A673 (cell line): ENCODE results near the gene COL13A1. TPM values are rescaled to one million over a fixed set of nuclear protein-coding genes. Genes with fewer than 3 reads are reported as not detected.

Source experiments
- BruUV-seq: library from RNA; stranded (reverse); fragments of 400-500 nt; replicated peaks from 2 replicates; lab custom pipeline; 2021; lab: Mats Ljungman, UMichigan
- CTCF ChIA-PET: fragments of 300-600 bp; sonication (Branson Sonifier 250); formaldehyde crosslinking; loops from one replicate; lab custom pipeline; 2022; ENCODE audit warnings: antibody characterized with exemption; lab: Charles Lee
- POLR2A ChIA-PET: fragments of 300-600 bp; sonication (Branson Sonifier 250); formaldehyde crosslinking; loops from one replicate; lab custom pipeline; 2022; ENCODE audit warnings: antibody characterized with exemption; ENCODE audit not compliant: low non-redundant PET; lab: Charles Lee
- DNase-seq: peaks from one replicate; pipeline ENCODE4 v3.0.0-alpha.2; 2015; ENCODE audit warnings: low spot score
- H3K27ac ChIP-seq: fragments of 200-600 bp; sonication (generic); 2 replicates; pipeline ENCODE4 v1.5.1; 2016; ENCODE audit warnings: mixed run types, low read depth, mild to moderate bottlenecking, mixed read lengths, antibody characterized with exemption, low read length; ENCODE audit not compliant: poor library complexity, severe bottlenecking
- H3K27me3 ChIP-seq: fragments of 200-600 bp; sonication (generic); replicated peaks from 2 replicates; pipeline ENCODE4 v1.6.1; 2017; ENCODE audit warnings: mixed run types, low read depth, mild to moderate bottlenecking, mixed read lengths, antibody characterized with exemption, low read length; ENCODE audit not compliant: insufficient read depth, poor library complexity
- H3K36me3 ChIP-seq: fragments of 200-600 bp; sonication (generic); 2 replicates; pipeline ENCODE4 v1.6.1; 2016; ENCODE audit warnings: mixed run types, mild to moderate bottlenecking, mixed read lengths, antibody characterized with exemption, low read length; ENCODE audit not compliant: insufficient read depth, poor library complexity, severe bottlenecking
- H3K4me1 ChIP-seq: fragments of 200-600 bp; sonication (generic); 2 replicates; pipeline ENCODE4 v1.6.1; 2017; ENCODE audit warnings: mixed run types, mild to moderate bottlenecking, mixed read lengths, antibody characterized with exemption, low read length; ENCODE audit not compliant: insufficient read depth, poor library complexity, severe bottlenecking
- H3K4me3 ChIP-seq: fragments of 200-600 bp; sonication (generic); 2 replicates; pipeline ENCODE4 v1.5.1; 2016; ENCODE audit warnings: low read depth, mixed run types, mild to moderate bottlenecking, mixed read lengths, low read length; ENCODE audit not compliant: poor library complexity, severe bottlenecking
- H3K9me3 ChIP-seq: fragments of 200-600 bp; sonication (generic); 2 replicates; pipeline ENCODE4 v1.6.1; 2016; ENCODE audit warnings: mixed run types, low read depth, mild to moderate bottlenecking, mixed read lengths, antibody characterized with exemption, low read length; ENCODE audit not compliant: poor library complexity, severe bottlenecking
- EZH2 ChIP-seq: fragments of 200-600 bp; sonication (generic); IDR thresholded peaks from 2 replicates; pipeline ENCODE4 v1.6.1; 2017; ENCODE audit warnings: borderline replicate concordance, low read depth, mild to moderate bottlenecking, mixed read lengths, antibody characterized with exemption, low read length; ENCODE audit not compliant: poor library complexity, severe bottlenecking
- intact Hi-C: fragments of 100-400 bp; cut with micrococcal nuclease; formaldehyde crosslinking; loops from one replicate; pipeline ENCODE4 v1.10.0; 2022; ENCODE audit not compliant: unreplicated experiment
- total RNA-seq: library from RNA; stranded (reverse); gene quantifications from 2 replicates; pipeline ENCODE4 v1.2.3, GENCODE V29; 2021
- TF ChIP-seq, protein P1 (sequence below): fragments of 300-800, 200-600 bp; sonication (generic); conservative IDR thresholded peaks from 2 replicates; pipeline ENCODE4 v1.5.1; 2017; ENCODE audit warnings: low read depth, mild to moderate bottlenecking, antibody characterized with exemption, low read length, moderate library complexity, mixed read lengths

Gene COL13A1
- total RNA-seq, 1 experiment from 2014 or later, result 2.0 TPM

DNA sequence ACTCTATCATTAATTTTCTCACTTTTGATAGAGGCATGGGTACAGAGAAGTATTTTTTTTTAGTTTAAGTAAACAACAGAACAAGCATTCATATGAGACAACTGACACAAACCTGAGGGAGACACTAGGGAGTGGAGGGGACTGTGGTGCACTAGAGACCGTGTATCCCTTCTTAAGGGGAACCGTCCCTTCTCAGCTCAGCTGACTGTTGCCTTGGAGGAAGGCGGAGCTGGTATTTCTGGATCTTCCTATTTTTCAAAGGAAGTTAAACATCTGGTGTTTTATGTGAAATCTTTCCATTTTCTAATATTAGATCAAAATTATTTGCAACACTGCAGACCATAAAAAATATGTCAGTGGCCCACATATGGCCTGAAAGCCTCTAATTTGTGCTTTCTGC lies 137.4 kb downstream of the COL13A1 start:
- CTCF ChIA-PET, result no interaction called here

DNA sequence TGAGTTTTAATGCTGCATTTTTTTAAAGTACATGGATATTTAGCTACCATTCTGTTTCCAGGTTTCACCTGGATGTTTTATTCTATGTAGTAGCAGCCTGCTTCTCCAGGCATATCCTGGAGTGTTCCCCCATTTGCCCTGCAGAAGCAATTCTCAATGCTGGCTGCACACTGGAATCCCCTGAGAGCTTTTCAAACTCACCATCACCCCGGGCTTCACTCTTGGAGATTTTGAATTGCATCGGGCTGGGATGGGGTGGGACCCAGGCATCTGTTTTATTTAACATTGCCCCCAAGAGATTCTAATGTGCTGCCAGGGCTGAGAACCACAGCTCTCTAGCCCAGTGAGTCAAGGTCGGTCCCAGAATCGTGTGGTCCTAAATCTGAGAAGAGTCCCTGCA lies 137.8 kb downstream of the COL13A1 start:
- Histone ChIP-seq H3K4me1 (peaks cover 48% of the 10 kb centered on the region), H3K9me3 (no peaks in the 10 kb centered on the region), H3K4me3 (no peak overlapping the region), H3K27me3 (no peaks in the 10 kb centered on the region), H3K27ac (peak overlapping the region; percentile 87), H3K36me3 (no peaks in the 10 kb centered on the region)
- TF ChIP-seq, protein P1, sequence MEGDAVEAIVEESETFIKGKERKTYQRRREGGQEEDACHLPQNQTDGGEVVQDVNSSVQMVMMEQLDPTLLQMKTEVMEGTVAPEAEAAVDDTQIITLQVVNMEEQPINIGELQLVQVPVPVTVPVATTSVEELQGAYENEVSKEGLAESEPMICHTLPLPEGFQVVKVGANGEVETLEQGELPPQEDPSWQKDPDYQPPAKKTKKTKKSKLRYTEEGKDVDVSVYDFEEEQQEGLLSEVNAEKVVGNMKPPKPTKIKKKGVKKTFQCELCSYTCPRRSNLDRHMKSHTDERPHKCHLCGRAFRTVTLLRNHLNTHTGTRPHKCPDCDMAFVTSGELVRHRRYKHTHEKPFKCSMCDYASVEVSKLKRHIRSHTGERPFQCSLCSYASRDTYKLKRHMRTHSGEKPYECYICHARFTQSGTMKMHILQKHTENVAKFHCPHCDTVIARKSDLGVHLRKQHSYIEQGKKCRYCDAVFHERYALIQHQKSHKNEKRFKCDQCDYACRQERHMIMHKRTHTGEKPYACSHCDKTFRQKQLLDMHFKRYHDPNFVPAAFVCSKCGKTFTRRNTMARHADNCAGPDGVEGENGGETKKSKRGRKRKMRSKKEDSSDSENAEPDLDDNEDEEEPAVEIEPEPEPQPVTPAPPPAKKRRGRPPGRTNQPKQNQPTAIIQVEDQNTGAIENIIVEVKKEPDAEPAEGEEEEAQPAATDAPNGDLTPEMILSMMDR, result no peak
- no peak for TF ChIP-seq EZH2
- CTCF ChIA-PET, result no interaction called here
- intact Hi-C loops, result loop anchor here (10.0 kb wide), 1 partner anchor 435 kb away; no protein-coding TSS in a partner anchor
- no TSS peak for BruUV-seq
- no peak for DNase-seq
- POLR2A ChIA-PET, result no interaction called here

More for the DNA sequence above, 137.4 kb downstream of the COL13A1 start:
- BruUV-seq, result no TSS peak
- intact Hi-C loops, result loop anchor here (10.0 kb wide), 1 partner anchor 436 kb away; no protein-coding TSS in a partner anchor
- peak overlapping the region; percentile 87 for H3K27ac ChIP-seq
- TF ChIP-seq, protein P1, result no peak
- TF ChIP-seq EZH2, result no peak
- peaks cover 52% of the 10 kb centered on the region for H3K4me1 ChIP-seq
- H3K9me3 ChIP-seq, result no peaks in the 10 kb centered on the region
- H3K4me3 ChIP-seq, result no peak overlapping the region
- no peaks in the 10 kb centered on the region for H3K27me3 ChIP-seq
- POLR2A ChIA-PET, result no interaction called here
- H3K36me3 ChIP-seq, result no peaks in the 10 kb centered on the region
- DNase-seq, result no peak

DNA sequence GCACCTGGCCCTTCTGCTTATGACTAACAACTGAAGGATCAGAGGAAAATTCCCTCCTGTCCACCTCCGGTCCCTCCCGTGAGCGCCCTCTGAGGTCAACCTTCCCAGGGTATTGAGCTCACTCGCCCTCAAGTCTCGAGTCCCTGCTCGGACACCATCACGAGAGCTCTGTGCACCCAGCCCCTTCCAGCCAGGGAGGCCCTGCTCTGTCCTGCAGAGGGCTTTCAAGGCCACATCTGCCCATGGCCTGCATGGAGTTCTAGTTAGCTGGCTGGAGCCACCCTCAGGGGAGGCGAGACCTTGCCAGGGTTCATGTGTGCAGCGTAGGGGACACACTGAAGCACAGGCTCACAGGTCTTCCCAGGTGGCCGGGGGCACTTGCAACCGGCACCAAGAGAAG lies 140.0 kb downstream of the COL13A1 start:
- TF ChIP-seq EZH2, result no peak
- TF ChIP-seq, protein P1, result no peak
- ChIA-PET CTCF (interaction anchor here (0.5 kb wide), 1 partner anchor 99 kb away, joined by 3 read pairs; no protein-coding TSS in a partner anchor), POLR2A (no interaction called here)
- Histone ChIP-seq H3K27ac (no peak overlapping the region), H3K4me1 (peaks cover 31% of the 10 kb centered on the region), H3K9me3 (no peaks in the 10 kb centered on the region), H3K27me3 (no peaks in the 10 kb centered on the region), H3K36me3 (no peaks in the 10 kb centered on the region), H3K4me3 (no peak overlapping the region)
- BruUV-seq, result no TSS peak
- intact Hi-C loops, result no loop called here
- DNase-seq, result no peak
